GM21529 (cell line): ENCODE measurements around the gene EIF3F.
A peak's percentile ranks its signal among the peaks of the same experiment; 100 is the strongest.

Experiments used
- ATAC-seq: cut with Tn5 transposase; IDR thresholded peaks from one replicate; pipeline ENCODE4 v1.9.1; 2021; ENCODE audit not compliant: unreplicated experiment

Gene EIF3F

DNA sequence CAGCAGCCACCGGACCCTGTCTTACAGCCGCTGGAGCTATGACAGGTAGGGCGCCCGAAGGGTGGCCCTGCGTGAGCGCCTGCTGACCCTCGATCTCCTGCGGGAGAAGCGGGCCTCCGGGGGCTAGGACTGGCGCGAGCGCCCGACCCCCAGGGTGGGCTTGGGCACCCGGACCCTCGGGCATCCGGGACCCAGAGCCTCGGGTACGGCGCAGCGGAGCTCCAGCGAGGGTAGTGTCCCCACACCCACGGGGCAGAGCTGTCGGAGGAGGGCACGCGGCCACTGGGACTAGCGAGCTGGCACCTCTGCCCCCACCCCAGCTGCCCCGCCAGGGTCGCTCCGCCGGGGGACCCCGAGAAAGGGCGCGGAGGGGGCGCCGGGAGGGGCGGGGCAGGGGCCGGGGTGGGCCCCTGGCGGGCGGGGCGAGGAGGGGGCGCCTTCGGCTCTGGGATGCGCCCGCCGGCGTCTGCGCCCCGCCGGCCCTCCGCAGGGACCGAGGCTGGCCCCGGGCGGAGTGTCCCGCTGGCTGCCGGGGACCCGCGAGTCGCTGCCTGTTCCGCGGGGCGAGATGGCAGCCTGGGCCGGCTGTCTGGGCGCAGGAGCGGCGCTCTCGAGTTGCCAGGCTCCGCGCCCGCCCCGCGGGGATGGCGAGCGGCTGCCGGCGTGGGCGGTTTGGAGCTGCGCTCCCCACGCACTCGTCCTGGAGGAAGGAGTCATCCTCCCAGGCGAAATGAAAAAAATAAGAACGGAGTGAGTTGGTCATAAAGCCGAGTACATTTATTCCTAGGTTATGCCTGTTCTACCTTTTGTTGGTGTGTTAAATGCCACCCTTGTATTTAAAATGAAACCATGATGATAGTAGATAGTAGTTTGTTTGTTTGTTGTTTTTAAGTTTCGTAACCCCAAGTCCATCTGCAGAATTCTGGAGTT lies 32.4 kb downstream of the EIF3F start:
- ATAC-seq: peak; percentile 7

DNA sequence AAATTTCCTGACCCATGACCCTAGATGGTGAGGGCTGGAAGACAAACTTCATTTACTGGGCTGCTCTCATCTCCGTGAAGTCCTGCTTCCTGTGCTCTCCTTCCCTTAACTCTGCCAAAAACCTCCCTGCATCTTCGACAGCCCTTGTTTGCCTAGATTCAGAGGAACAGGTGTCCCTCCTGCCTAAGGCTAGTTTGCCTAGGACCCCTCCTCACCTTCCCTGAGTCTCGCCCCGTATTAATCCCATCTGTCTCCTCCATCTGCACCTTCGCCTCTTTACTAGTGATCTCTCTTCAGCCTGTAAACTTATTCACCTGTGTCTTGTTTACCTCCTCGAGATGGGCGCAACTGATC lies 33.1 kb downstream of the EIF3F start:
- no peak for ATAC-seq

DNA sequence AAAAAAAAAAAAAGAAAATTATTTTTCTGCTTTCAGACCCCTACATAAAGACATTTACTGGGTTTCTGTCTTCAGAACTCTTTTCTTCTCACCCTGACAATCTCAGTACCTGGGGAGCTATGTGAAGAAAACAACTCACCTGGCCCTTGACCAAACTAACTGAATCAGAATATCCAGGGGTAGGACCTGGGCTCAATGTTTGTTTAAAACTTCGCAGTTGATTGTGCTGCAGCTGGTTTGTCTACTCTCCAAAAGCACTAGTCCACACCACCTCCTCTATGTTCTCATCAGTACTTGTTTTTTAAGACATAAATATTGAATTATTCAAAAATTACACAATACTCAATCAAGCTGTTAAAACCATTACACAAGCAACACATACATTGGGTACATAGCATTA lies 34.8 kb downstream of the EIF3F start:
- no peak for ATAC-seq

DNA sequence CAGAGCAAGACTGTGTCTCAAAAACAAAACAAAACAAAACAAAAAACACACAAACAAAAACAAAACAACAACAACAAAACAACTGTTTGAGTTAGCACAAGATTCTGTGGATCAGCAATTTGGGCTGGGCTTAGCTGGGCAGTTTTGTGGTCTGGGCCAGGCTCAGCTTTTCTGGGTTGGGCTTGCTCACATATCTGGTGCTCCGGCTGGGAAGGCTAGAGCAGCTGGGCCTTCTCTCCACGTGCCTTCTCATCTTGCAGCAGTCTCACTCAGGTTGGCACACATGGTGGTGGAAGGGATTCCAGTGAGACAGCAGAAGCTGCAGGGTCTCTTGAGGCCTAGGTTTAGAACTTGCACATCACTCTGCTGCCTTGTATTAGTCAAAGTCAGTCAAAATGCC lies 35.7 kb downstream of the EIF3F start:
- no peak for ATAC-seq

DNA sequence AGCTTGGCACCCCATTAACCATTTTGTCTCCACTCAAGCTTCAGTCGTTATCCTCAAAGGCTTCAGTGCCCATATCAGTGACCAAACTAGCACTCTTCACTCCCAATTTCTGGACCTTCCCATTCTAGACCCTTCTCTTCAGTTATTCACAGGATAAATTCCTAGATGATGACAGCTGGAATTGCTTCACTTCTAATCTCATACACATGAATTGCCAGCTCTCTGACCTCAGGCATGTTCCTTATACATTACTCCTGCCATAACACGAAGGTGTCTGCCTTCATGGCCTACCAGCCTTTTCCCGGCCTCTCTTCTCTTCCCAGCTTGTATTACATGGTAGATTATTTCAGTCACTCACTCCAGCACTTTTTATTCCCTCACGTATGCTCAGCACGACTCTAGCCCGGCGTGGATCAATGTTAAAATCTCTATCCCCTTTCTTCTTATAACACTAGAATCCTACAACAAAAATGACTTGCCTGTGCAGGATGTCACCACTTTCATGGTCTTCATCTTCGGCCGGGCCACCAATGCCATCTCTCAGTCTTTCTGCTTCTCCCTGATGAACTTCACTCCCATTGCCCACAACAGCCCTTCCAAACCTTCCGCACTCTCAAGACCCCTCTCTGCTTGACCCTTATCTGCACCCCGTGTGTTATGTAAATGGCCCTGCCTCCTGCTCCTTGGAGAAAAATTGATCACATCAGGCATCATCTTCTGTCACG lies 36.9 kb downstream of the EIF3F start:
- ATAC-seq: no peak

DNA sequence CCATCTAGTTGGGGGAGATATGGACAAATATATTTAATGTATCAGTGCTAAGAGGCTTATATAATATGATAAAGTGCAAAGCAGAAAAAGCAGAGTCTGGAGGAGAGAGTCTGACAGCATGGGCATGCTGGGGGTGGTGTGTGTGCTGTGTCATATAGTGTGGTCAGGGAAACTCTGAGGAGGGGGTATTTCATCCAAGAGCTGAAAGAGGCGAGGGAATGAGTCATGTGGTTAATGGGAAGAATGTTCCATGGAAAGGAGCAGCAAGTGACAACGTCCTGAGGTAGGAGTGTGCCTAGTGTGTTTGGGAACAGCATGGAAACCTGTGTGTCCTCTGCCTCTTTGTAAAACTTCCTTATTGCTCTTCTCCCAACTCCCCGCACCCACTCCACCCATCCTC lies 38.0 kb downstream of the EIF3F start:
- no peak for ATAC-seq

DNA sequence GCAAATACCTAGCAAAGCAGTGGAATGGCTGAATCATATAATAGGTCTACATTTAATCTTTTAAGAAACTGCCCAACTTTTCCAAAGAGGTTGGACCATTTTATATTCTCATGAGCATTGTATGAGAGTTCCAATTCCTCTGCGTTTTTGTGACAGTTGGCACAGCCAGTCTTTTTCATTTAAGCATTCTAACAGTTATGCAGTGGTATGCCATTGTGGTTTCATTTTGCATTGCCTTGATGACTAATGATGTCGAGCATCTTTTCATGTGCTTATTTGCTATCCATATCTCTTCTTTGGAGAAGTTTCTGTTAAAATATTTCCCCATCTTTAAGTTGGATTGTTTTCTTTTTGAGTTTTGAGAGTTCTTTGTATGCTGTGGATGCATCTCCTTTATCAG lies 38.7 kb downstream of the EIF3F start:
- no peak for ATAC-seq

DNA sequence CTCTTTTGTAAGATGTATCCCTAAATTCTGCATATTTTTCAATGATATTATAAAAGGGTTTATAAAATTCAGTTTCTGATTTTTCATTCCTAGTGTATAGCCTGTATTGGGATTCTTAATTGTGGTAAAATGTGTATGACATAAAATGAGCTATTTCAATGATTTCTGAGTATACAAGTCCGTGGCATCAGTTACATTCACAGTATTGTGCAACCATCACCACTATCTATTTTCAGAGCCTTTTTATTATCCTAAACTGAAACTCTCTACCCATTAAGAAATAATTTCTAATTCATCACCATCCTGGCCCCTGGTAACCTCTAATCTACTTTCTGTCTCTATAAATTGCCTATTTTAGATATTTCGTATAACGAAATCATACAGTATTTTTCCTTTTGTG lies 39.8 kb downstream of the EIF3F start:
- ATAC-seq: no peak

DNA sequence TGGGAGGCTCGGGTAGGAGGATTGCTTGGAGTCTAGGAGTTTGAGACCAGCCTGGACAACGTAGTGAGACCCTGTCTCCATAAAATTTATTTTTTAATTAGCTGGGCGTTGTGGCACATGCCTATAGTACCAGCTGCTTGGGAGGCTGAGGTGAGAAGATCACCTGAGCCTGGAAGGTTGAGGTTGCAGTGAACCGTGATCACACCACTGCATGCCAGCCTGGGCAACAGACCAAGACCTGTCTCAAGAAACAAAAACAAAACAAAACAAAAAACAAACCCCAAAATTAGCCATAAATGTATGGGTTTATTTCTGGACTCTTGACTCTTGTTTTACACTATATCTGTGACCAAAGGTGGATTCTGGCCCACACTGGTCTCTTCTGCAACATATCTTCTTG lies 41.6 kb downstream of the EIF3F start:
- no peak for ATAC-seq

DNA sequence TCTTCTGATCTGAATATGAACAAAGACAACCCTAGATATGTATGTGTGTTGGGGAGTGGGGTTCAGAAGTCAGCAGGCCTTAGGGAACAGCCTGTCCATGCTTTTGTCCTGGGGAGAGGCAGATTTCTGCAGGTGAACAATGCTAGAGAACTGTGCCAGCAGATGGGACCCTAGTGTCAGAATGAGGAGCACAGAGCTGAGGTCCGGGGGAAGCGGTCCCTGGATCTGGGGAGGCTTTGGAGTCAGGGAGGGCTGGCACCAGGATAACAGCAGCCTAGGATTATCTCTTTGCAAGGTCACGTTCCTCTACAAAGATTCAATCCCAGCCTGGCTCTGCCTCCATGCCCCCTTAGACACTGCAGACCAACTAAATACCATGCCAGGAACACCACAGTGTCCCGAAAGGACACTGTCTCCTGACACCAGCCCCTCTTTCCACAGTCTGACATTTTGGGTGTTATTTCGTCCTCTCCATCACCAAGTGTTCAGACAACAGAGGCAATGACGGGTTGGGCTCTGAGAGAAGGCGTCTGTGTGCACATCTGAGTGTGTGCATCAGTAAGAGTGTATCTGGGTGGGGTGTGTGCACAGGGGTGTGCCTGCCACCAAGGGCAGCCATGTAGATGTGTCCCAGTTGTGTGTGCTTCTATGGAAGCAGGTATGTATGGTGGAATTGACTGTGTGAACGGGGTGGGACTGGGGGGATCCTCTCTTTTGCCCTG lies 43.5 kb downstream of the EIF3F start:
- ATAC-seq: no peak

DNA sequence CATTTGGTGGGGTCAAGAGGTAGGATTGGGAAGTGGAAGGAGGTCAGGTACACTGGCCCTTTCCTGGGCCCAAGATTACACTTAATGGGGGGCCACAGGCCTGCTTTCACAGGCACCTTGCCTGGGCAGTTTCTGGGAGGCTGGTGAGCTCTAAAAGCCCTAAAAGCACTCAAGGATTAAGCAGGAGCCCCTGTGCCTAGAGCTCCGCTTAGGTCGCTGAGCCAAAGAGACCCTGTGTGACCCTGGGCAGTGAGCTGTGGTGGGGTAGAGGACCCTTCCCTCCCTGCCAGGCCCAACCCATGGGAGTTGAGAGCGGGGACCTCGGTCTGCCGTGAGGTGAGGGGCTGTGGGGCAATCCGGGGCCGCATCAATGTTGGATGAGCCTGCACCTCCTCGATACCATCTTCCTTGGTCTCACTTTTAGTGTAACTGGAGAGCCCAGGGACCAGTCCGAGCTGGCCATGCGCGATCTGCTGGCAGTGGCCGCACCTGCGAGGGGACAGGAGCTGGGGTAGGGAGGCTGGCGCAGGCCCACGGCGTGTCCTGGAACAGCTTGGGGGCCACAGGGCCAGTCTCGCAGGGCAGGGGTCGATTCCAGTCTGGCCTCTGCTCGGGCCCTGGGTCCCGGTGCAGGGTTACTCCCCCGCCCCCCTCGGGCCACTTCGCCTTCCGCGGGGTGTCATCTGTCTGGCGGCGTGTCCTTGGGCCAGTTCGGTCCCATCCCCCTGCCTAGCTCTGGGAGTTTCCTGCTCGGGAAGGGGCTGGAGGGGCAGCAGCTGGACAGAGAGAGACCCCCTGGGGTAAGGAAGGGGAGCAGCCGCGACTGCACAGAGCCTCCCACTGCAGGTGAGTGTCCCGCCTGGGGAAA lies 44.3 kb downstream of the EIF3F start:
- ATAC-seq: no peak

DNA sequence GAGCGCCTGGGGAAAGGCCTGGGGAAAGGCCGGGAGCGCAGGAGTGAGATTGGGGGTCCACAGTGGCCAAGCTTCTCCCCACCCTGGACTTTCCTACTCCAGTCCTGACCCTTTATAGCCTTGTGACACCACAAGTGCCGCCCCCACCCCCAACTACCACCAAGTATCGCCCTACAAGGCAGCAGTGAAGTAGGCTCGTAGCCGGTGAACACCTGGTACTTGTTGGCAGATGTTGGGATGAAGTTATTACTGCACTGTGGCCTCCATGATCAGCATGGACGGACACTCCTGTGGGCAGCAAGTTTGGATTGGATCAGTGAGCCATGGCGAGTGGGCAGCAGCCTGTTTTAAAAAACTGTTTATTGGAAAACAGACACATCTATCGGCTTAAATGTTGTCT lies 45.0 kb downstream of the EIF3F start:
- ATAC-seq: no peak

DNA sequence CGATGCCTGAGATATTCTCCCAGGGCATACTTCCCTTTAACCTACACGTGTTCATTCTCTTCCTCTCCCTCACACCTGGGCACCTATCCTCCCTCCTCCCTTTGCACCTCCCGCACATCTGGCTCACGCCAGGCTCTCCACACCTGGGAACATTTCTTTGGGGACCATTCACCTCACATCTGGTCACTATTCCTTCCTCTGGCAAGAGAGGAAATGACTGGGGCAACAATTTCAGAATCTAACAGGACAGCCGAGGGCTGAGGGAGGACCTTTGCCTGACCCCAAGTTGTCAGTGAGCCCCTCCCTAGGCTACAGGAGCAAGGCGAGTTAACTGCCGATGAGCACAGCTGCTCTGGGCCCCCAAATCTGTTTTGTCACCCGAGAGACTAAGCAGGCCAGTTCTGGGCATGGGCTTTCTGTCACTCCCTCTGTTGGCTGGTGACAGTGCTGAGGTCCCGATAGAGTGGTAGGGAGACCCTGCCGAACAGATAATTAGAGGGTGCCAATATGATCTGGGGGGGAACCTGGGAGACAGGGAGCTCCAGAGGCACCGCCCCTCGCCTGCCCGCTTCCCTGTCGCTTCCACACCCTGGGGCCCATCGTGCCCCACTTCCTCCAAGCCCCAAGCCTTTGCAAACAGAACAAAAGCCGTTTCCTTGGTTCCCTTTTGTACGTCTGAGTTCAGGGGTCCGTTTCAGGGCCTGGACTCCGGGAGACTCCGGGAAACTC lies 45.6 kb downstream of the EIF3F start:
- ATAC-seq: peak; percentile 16

DNA sequence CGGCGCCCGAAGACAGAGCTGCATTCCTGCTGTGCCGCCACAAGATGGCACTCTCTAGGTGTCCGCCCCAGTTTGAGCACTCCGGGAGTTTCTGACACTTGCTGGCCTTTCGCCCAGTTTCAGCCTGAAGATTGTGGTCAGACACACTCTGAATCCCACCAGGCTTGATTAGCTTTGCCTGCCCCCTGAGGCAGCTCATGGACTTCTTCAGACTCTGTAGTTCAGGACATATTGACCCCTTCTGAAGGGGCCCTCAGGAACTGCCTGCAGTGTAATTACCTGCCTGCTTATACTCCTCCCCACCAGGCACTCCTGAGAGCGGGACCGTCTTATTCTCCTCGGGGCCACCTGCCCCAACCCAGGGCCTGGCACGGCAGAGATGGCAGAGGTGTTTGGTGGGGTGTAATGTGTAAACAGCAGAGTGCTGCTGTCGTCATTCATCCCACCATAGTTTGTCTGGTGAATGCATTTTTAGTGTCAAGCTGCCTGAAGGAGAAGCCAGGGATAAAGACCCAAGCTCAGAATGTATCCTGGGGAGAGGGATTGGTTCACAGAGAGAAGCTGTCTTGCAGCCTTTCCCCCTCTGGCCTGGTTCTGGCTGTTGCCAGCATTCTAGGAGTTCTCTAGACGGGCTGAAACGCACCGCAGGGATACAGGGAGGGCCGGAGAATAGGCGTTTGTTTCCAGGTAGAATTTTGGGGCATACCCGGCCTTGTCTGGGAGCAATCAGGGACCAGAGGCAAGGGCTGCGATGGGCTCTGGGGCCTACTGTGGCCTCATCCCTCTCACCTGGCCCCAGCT lies 46.4 kb downstream of the EIF3F start:
- peak; percentile 84 for ATAC-seq

DNA sequence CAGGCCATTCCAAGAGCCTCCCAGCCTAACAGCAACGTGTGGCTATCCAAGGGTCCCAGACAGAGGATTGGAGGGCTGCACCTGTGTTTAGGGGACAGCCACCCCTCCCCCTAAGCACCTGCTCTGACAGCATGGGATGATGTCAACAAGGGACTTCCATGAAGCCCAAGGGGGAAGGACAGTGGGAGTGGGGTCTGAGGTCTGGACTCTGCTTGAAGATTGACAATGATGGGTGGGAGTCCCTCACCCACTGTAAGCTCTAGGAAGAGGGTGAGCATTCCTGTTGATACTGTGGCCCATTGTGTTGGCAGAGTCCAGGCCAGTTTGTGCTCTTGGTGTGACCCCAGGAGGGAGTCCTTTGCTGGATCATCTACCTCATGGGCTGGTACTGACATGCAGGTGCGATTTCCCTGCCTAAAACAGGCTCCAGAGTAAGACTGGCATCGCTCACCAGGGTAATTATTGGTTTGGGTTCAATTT lies 47.0 kb downstream of the EIF3F start:
- no peak for ATAC-seq

DNA sequence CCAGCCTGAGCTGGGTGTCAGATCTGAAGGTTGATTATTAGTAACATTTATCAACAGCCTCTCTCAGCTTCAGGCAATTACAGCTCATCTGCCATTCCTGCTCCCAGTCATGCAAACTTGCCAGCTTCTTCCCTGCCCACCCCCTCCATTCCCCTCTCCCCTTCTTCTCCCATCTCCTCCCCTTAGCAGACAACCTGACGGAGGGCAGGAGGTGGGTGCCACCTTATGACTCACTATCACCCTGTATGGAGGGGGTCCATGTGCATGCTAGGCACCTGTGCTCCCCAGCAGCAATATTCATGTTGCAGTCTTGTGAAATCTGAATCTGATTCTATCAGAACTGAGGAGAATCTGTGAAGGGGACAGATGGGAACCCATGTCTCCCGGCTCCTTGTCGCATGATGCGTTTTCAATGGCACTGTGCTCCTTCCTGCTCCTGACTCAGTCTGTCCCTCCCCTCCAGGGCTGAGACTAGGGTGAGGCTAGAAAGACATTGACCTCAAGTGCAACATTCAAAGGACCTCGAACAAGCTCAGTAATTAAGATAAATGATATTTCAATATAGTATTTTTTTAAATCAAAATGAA lies 47.6 kb downstream of the EIF3F start:
- ATAC-seq: no peak

DNA sequence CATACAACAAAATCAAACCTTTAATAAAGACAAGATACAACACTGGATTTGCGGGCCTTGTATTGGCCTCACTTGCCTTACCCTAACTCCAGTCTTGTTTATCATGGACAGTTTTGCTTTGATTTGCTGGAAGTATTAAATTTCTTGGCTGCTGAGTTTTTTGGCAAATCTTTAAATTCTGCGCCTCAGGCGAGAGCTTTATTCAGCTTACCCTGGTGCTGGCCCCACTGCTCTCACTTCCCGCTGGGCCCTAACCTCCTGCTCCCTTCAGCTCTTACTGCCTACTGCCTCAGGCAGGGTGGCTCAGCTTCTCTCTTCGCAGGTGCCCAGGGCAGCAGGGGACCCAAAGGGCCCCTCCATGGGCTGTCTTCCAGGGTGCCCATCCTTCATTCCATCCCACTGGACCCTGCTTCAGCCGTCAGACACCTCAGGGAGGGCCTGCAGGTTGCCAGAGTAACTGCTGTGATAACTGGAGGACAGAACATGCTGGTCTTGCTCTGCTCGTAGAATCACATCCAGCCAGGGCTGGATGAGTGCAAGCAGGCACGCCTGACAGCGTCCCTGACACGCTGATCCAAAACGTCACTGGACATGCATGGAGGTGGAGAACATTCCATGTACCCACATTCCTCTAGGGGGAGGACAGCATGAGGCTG lies 48.2 kb downstream of the EIF3F start:
- no peak for ATAC-seq
